ENCODE results near the gene F2. TPM values are rescaled to one million over a fixed set of nuclear protein-coding genes. Genes with fewer than 3 reads are reported as not detected.
A peak's percentile ranks its signal among the peaks of the same experiment; 100 is the strongest.

Gene F2
- total RNA-seq, 6 experiments from 2014 or later: 825 to 1,339 (median 1,089) TPM

DNA sequence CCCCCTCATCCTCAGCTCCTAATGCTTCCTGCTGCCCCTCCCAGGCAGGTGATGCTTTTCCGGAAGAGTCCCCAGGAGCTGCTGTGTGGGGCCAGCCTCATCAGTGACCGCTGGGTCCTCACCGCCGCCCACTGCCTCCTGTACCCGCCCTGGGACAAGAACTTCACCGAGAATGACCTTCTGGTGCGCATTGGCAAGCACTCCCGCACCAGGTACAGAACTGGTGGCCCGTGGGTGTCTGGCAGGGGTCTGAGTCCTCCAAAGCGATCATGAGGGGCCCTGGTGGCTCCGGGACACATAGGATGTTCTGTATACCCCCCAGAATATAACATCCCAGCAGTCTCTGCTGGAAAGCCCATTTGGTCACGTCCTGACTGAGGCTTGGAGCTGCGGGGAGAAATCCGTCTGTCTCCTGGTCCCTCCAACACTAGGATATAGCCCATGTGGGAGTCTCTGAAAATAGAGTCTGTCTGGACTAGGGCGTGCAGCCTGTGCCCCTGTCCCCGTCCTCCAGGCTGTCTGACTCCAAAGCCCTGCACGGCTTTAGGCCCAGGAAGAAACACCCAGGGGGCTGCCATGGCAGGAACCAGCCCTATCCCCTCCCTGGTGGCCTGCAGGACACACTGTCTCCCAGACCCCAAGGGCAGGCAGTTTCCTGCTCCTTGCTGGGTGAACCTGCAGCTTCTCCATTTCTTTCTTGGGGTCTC lies 9.1 kb downstream of the F2 start:
- Histone ChIP-seq H3K27me3 (no peaks in the 10 kb centered on the region), H3K36me3 (peaks cover 0 to 95% (median 45%) of the 10 kb centered on the region in 4 donors), H3K4me1 (peaks cover 0 to 40% (median 5%) of the 10 kb centered on the region in 4 donors), H3K4me3 (no peak overlapping the region), H3K27ac (no peak overlapping the region), H3K9me3 (no peaks in the 10 kb centered on the region)
- DNase-seq (peak in 1 of 3 donors; percentile 40), ATAC-seq (no peak)
- intact Hi-C loops (cut with DNase I): no loop called here
- 76% methylated on average over 3 of the region's 17 CpGs for WGBS (ENCODE audit: insufficient coverage, low coverage, low lambda C conversion rate, missing lambda C conversion rate)
- TF ChIP-seq, protein P1, sequence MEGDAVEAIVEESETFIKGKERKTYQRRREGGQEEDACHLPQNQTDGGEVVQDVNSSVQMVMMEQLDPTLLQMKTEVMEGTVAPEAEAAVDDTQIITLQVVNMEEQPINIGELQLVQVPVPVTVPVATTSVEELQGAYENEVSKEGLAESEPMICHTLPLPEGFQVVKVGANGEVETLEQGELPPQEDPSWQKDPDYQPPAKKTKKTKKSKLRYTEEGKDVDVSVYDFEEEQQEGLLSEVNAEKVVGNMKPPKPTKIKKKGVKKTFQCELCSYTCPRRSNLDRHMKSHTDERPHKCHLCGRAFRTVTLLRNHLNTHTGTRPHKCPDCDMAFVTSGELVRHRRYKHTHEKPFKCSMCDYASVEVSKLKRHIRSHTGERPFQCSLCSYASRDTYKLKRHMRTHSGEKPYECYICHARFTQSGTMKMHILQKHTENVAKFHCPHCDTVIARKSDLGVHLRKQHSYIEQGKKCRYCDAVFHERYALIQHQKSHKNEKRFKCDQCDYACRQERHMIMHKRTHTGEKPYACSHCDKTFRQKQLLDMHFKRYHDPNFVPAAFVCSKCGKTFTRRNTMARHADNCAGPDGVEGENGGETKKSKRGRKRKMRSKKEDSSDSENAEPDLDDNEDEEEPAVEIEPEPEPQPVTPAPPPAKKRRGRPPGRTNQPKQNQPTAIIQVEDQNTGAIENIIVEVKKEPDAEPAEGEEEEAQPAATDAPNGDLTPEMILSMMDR (IDR thresholded peaks at IDR 0.05): no peak
- no peak for TF ChIP-seq POLR2A (IDR thresholded peaks at IDR 0.05)

DNA sequence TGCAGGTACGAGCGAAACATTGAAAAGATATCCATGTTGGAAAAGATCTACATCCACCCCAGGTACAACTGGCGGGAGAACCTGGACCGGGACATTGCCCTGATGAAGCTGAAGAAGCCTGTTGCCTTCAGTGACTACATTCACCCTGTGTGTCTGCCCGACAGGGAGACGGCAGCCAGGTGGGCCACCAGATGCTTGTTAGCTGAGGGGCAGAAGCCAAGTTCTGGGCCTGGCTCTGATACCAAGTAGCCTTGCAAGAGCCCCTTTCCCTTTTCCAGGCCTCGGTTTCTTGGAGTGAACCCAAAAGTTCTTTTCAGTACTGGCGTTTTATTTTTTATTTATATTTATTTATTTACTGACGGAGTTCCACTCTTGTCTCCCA lies 9.6 kb downstream of the F2 start:
- intact Hi-C loops (cut with DNase I): no loop called here
- WGBS (ENCODE audit: insufficient coverage, low coverage, low lambda C conversion rate, missing lambda C conversion rate): 91% methylated on average over 3 of the region's 9 CpGs
- TF ChIP-seq, protein P1 (IDR thresholded peaks at IDR 0.05): no peak
- TF ChIP-seq POLR2A (IDR thresholded peaks at IDR 0.05): no peak
- ATAC-seq (no peak), DNase-seq (peak in 1 of 3 donors; percentile 38)
- Histone ChIP-seq H3K27ac (no peak overlapping the region), H3K36me3 (peaks cover 0 to 96% (median 46%) of the 10 kb centered on the region in 4 donors), H3K4me3 (no peak overlapping the region), H3K4me1 (peaks cover 0 to 36% (median 5%) of the 10 kb centered on the region in 4 donors), H3K27me3 (no peaks in the 10 kb centered on the region), H3K9me3 (no peaks in the 10 kb centered on the region)

DNA sequence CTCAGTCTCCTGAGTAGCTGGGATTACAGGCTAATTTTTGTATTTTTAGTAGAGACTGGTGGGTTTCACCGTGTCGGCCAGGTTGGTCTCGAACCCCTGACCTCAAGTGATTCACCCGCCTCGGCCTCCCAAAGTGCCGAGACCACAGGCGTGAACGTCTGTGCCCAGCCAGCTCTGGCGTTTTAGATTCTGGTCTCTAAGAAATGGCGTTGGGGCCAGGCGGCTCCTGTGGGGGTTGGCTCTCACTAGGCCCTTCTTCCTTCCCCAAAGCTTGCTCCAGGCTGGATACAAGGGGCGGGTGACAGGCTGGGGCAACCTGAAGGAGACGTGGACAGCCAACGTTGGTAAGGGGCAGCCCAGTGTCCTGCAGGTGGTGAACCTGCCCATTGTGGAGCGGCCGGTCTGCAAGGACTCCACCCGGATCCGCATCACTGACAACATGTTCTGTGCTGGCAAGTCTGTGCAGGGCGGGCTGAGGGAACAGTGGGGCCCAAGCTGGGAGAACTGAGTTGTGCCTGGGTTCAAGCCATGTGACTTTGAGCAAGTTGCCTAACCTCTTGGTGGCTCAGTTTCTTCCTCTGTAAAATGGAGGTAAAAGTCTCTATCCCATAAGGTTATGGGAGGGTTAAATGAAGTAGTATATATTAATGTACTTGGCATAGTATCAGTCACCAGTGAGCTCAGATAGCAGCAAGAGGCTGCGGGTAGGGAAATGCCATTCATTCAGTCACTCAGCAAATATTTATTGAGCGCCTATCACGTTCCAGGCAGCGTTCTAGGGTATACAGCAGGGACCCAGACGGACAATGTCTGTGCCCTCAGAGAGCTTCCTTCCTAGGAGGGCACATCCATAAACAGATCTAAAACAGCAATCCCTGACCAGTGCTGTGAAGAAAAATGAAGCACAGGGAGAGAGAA lies 10.4 kb downstream of the F2 start:
- intact Hi-C loops (cut with DNase I): no loop called here
- H3K27ac ChIP-seq: no peak overlapping the region
- WGBS (ENCODE audit: insufficient coverage, low coverage, low lambda C conversion rate, missing lambda C conversion rate): 51% methylated on average over 7 of the region's 24 CpGs
- no peaks in the 10 kb centered on the region for H3K9me3 ChIP-seq
- TF ChIP-seq, protein P1 (IDR thresholded peaks at IDR 0.05): no peak
- no peak for TF ChIP-seq POLR2A (IDR thresholded peaks at IDR 0.05)
- DNase-seq (peak in 1 of 3 donors; percentile 40), ATAC-seq (peak in 3 of 4 donors; percentile 3 to 33 (median 13))
- H3K36me3 ChIP-seq: peaks cover 0 to 96% (median 46%) of the 10 kb centered on the region in 4 donors
- H3K4me3 ChIP-seq: no peak overlapping the region
- H3K4me1 ChIP-seq: peaks cover 0 to 35% (median 6%) of the 10 kb centered on the region in 4 donors
- no peaks in the 10 kb centered on the region for H3K27me3 ChIP-seq

DNA sequence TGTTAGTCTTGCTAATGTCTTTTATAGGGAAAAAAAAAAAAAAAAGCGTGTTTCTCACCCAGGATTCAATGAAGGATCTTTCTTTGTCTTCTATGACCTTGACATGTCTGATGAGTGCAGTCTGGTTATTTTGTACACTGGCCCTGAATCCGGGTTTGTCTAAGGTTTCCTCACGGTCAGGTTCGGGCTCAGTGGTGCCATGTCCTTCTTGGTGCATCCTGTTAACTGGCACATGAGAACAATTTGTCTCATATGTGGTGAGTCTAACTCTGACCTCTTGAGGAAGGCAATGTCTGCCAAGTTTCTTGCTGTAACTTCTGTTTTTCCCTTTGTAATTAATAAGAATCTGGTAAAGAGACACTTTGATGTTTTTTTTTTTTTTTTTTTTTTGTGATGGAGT lies 12.5 kb downstream of the F2 start:
- Histone ChIP-seq H3K27me3 (no peaks in the 10 kb centered on the region), H3K36me3 (peaks cover 0 to 95% (median 44%) of the 10 kb centered on the region in 4 donors), H3K9me3 (no peaks in the 10 kb centered on the region), H3K4me1 (peaks cover 0 to 47% (median 13%) of the 10 kb centered on the region in 4 donors), H3K4me3 (no peak overlapping the region), H3K27ac (no peak overlapping the region)
- no peak for ATAC-seq
- no peak for TF ChIP-seq POLR2A (IDR thresholded peaks at IDR 0.05)
- TF ChIP-seq, protein P1 (IDR thresholded peaks at IDR 0.05): no peak
- intact Hi-C loops (cut with DNase I): no loop called here
- WGBS (ENCODE audit: insufficient coverage, low coverage, low lambda C conversion rate, missing lambda C conversion rate): 68% methylated on average over 4 of the region's 4 CpGs
- DNase-seq: peak in 1 of 3 donors; percentile 6
